GM20000 (cell line): Measurements from ENCODE around the gene PPFIBP2.

Experiments used
- DNase-seq: peaks from one replicate; pipeline ENCODE4 v3.0.0; 2012; ENCODE audit warnings: low spot score
- TF ChIP-seq, protein P1 (sequence below): IDR thresholded peaks from 2 replicates; pipeline ENCODE4 v1.5.1; 2012; ENCODE audit warnings: mild to moderate bottlenecking, control low read depth; ENCODE audit errors: extremely low read depth, missing control alignments

The PPFIBP2 gene

GRCh38 chr11:7574491-7575130 lies 60.8 kb downstream of the PPFIBP2 start:
- TF ChIP-seq, protein P1, sequence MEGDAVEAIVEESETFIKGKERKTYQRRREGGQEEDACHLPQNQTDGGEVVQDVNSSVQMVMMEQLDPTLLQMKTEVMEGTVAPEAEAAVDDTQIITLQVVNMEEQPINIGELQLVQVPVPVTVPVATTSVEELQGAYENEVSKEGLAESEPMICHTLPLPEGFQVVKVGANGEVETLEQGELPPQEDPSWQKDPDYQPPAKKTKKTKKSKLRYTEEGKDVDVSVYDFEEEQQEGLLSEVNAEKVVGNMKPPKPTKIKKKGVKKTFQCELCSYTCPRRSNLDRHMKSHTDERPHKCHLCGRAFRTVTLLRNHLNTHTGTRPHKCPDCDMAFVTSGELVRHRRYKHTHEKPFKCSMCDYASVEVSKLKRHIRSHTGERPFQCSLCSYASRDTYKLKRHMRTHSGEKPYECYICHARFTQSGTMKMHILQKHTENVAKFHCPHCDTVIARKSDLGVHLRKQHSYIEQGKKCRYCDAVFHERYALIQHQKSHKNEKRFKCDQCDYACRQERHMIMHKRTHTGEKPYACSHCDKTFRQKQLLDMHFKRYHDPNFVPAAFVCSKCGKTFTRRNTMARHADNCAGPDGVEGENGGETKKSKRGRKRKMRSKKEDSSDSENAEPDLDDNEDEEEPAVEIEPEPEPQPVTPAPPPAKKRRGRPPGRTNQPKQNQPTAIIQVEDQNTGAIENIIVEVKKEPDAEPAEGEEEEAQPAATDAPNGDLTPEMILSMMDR: no peak
- DNase-seq: no peak

DNA sequence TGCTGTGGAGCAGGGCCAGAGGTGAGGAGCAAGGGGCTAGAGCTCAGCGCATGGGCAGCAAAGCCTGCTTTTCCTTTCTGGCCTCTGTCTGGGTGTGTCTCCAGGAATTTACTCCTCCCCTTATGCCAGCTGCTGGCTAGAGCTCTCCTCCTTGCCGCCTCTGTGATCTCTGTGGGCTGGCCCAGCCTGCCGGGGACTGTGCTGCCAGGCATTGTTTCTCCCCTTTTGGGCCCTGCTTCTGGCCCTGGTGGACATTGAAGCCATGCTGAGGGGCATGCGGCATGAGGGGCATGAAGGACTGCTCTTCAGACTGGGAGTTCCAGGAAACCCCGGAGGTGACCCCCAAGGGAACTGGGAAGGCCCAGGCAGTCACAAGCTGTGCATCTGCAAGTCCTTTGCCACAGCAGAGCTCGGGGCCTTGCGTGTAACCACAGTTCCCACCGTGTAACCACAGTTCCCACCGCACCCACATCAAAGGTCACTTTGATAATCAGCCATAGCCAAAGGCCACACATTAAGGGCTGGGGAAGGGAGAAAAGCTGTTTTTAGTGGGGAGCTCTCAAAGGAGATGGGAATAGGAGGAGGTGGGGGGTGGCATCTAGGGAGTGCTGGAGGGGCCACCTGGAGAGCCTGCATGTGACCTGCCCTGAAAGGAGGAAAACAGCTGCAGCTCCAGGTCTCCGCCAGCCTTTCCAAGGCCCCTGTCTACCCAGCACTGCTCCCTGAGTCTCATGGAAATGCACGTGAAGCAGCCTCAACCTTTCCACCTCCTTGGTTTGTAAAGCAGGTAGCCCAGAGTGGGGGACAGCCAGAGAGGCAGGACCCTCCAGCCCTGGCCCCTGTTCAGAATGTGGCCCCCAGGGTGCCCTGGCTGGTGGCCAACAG lies 62.3 kb downstream of the PPFIBP2 start:
- no peak for DNase-seq
- TF ChIP-seq, protein P1: no peak

- TF ChIP-seq, protein P1: no peak
Measured at GRCh38 chr11:7576726-7577290, 63.0 kb downstream of the PPFIBP2 start.

DNA sequence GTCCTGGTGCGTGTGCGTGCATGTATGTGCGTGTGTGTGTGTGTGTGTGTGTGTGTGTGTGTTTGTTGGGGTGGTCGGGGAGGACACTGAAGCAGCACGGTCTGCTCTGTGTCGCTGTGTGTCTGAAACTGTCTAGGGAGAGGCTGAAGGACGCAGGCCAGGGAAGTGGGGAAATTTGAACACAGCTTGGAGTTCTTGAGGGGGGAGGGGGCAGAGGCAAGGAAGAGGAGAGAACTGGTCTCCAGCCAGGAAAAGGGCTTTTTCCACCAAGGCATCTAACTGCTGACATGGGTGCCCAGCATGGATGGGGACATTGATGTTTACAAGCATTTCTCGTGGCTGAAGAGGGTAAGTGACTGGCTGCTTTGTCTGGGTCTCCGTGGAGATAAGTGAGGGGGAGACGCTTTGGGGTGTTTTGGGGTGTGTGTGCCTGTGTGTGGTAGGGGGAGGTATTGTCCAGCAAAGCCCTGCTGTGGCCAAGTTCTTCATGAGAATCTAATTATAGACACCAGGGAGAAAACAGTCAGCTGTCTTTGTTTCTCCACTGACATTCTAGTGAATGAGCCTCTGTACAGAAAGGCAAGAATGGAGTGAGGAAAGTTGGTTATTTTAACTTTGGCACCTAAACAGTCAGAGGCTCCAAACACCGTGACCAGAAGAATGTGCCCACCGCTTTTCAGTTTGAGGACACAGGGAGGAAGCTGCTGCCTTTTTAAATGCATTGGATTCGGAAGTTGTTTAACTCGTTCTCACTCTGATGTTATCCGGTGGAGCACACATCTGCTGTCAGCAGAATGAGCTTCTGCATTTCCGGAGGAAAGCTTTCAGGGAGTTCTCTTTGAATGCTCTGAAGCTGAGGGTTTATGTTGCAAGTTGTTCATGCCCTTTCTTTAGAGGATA lies 63.7 kb downstream of the PPFIBP2 start:
- no peak for DNase-seq

More at GRCh38 chr11:7576726-7577290, 63.0 kb downstream of the PPFIBP2 start:
- DNase-seq: no peak

GRCh38 chr11:7578276-7578955 lies 64.6 kb downstream of the PPFIBP2 start:
- no peak for DNase-seq
- TF ChIP-seq, protein P1: no peak

More for the DNA sequence above, 63.7 kb downstream of the PPFIBP2 start:
- TF ChIP-seq, protein P1: no peak

DNA sequence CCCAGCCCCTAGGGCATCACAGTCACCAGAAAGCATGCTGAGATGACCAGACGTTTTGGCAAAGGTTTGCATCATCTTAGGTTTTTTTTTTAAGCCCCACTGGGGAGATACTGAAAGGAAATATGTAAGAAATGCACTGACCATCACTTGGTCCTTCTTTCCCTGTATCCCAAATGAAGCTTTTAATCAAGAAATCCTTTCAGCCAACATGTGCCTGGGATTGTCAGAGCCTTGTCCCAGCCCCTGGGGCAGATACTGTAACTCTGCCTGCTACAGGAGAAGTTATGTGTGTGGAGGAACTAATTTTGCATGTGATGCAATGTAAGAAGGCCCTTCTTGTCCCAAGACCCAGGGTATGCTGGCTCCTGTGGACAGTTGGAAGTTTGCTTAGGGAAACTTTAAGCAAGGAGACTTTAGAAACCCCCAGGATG lies 65.6 kb downstream of the PPFIBP2 start:
- no peak for DNase-seq
- TF ChIP-seq, protein P1: no peak
